Activated naive CD4-positive, alpha-beta T cell treated with anti-CD3 and anti-CD28 coated beads for 36 hours (primary cell): ENCODE results near the gene KCNB1. TPM values are rescaled to one million over a fixed set of nuclear protein-coding genes. Genes with fewer than 3 reads are reported as not detected.
A peak's percentile ranks its signal among the peaks of the same experiment; 100 is the strongest.

ENCODE experiments used
- CTCF ChIA-PET: fragments of 350-600 bp; sonication (Branson Sonifier 250); formaldehyde crosslinking; loops from one replicate; lab custom pipeline; 2021; ENCODE audit warnings: antibody characterized with exemption; lab: Charles Lee
- DNase-seq: peaks from one replicate; pipeline ENCODE4 v3.0.0-alpha.2; 2020
- H3K27ac Mint-ChIP-seq: one replicate; pipeline ENCODE4 v1.8.0; 2021; ENCODE audit warnings: mild to moderate bottlenecking, mixed read lengths
- H3K27me3 Mint-ChIP-seq: one replicate; pipeline ENCODE4 v1.8.0; 2021; ENCODE audit warnings: low read depth, mixed read lengths
- H3K36me3 Mint-ChIP-seq: one replicate; pipeline ENCODE4 v1.8.0; 2021; ENCODE audit warnings: low read depth, mixed read lengths
- H3K4me1 Mint-ChIP-seq: one replicate; pipeline ENCODE4 v1.8.0; 2021; ENCODE audit warnings: low read depth, mixed read lengths
- H3K4me3 Mint-ChIP-seq: one replicate; pipeline ENCODE4 v1.8.0; 2021; ENCODE audit warnings: mild to moderate bottlenecking, moderate library complexity, mixed read lengths
- H3K9me3 Mint-ChIP-seq: one replicate; pipeline ENCODE4 v1.8.0; 2021; ENCODE audit warnings: mixed read lengths
- intact Hi-C: fragments of 100-400 bp; cut with micrococcal nuclease; formaldehyde crosslinking; loops from one replicate; pipeline ENCODE4 v1.15.1; 2023
- total RNA-seq, 2 experiments: library from RNA; stranded (reverse); gene quantifications; one replicate each; pipeline ENCODE4 v1.2.3, GENCODE V29; 2021

The KCNB1 gene
- total RNA-seq, 2 experiments from 2014 or later = not detected

GRCh38 chr20:49496043-49496442, 13.6 kb upstream of the KCNB1 start:
- H3K27ac Mint-ChIP-seq = no peak overlapping the region
- no peaks in the 10 kb centered on the region for H3K36me3 Mint-ChIP-seq
- peaks cover 7% of the 10 kb centered on the region for H3K27me3 Mint-ChIP-seq
- no peaks in the 10 kb centered on the region for H3K4me1 Mint-ChIP-seq
- no peak for DNase-seq
- H3K4me3 Mint-ChIP-seq = no peak overlapping the region
- CTCF ChIA-PET = interaction anchor here (0.8 kb wide), 1 partner anchor 107 kb away, joined by 3 read pairs; no protein-coding TSS in a partner anchor
- peaks cover 2% of the 10 kb centered on the region for H3K9me3 Mint-ChIP-seq
- intact Hi-C loops = no loop called here

GRCh38 chr20:49490689-49491088, 8.2 kb upstream of the KCNB1 start:
- DNase-seq = no peak
- no peaks in the 10 kb centered on the region for H3K36me3 Mint-ChIP-seq
- H3K27me3 Mint-ChIP-seq = peaks cover 37% of the 10 kb centered on the region
- no peaks in the 10 kb centered on the region for H3K9me3 Mint-ChIP-seq
- CTCF ChIA-PET = no interaction called here
- no peak overlapping the region for H3K4me3 Mint-ChIP-seq
- no peaks in the 10 kb centered on the region for H3K4me1 Mint-ChIP-seq
- no peak overlapping the region for H3K27ac Mint-ChIP-seq
- intact Hi-C loops = no loop called here

- H3K4me3 Mint-ChIP-seq = no peak overlapping the region
- no peaks in the 10 kb centered on the region for H3K36me3 Mint-ChIP-seq
Observed at GRCh38 chr20:49489688-49490087, 7.2 kb upstream of the KCNB1 start.

GRCh38 chr20:49486064-49486463, 3.6 kb upstream of the KCNB1 start:
- Mint-ChIP-seq H3K27me3 (peaks cover 56% of the 10 kb centered on the region), H3K4me1 (peaks cover 4% of the 10 kb centered on the region), H3K27ac (no peak overlapping the region), H3K4me3 (no peak overlapping the region), H3K36me3 (no peaks in the 10 kb centered on the region), H3K9me3 (no peaks in the 10 kb centered on the region)
- DNase-seq = no peak
- CTCF ChIA-PET = interaction anchor here (3.8 kb wide), 1 partner anchor 154 kb away, joined by 31 read pairs; no protein-coding TSS in a partner anchor
- intact Hi-C loops = no loop called here

More at GRCh38 chr20:49489688-49490087, 7.2 kb upstream of the KCNB1 start:
- Mint-ChIP-seq H3K27ac (no peak overlapping the region), H3K9me3 (no peaks in the 10 kb centered on the region), H3K4me1 (no peaks in the 10 kb centered on the region), H3K27me3 (peaks cover 43% of the 10 kb centered on the region)
- no peak for DNase-seq
- intact Hi-C loops = no loop called here
- CTCF ChIA-PET = no interaction called here

GRCh38 chr20:49485563-49485962, 3.1 kb upstream of the KCNB1 start:
- intact Hi-C loops = loop anchor here (2.0 kb wide), 1 partner anchor 101 kb away; no protein-coding TSS in a partner anchor
- Mint-ChIP-seq H3K9me3 (no peaks in the 10 kb centered on the region), H3K27ac (no peak overlapping the region), H3K36me3 (no peaks in the 10 kb centered on the region), H3K4me1 (peaks cover 4% of the 10 kb centered on the region), H3K4me3 (no peak overlapping the region), H3K27me3 (peaks cover 58% of the 10 kb centered on the region)
- DNase-seq = no peak
- CTCF ChIA-PET = interaction anchor here (1.5 to 3.8 kb wide), 3 partner anchors 10 to 153 kb away, joined by 6 to 31 read pairs (median 13); no protein-coding TSS in a partner anchor

- Mint-ChIP-seq H3K27ac (no peak overlapping the region), H3K27me3 (peaks cover 55% of the 10 kb centered on the region), H3K4me1 (peaks cover 4% of the 10 kb centered on the region), H3K36me3 (no peaks in the 10 kb centered on the region), H3K9me3 (no peaks in the 10 kb centered on the region), H3K4me3 (peak overlapping the region; percentile 58)
- peak; percentile 77 for DNase-seq
- intact Hi-C loops = loop anchor here (1.0 to 2.0 kb wide), 2 partner anchors 100 to 150 kb away; no protein-coding TSS in a partner anchor
- CTCF ChIA-PET = interaction anchor here (0.6 to 3.8 kb wide), 17 partner anchors 9 to 152 kb away, joined by 3 to 31 read pairs (median 3); no protein-coding TSS in a partner anchor
Observed at GRCh38 chr20:49484180-49485140, 2.0 kb upstream of the KCNB1 start.

- H3K9me3 Mint-ChIP-seq = no peaks in the 10 kb centered on the region
- peaks cover 48% of the 10 kb centered on the region for H3K27me3 Mint-ChIP-seq
- peaks cover 4% of the 10 kb centered on the region for H3K4me1 Mint-ChIP-seq
- CTCF ChIA-PET = interaction anchor here (0.6 to 3.8 kb wide), 12 partner anchors 10 to 151 kb away, joined by 3 to 31 read pairs (median 4); no protein-coding TSS in a partner anchor
- DNase-seq = no peak
- intact Hi-C loops = loop anchor here (1.0 to 2.0 kb wide), 2 partner anchors 99 to 149 kb away; no protein-coding TSS in a partner anchor
- H3K36me3 Mint-ChIP-seq = no peaks in the 10 kb centered on the region
- H3K27ac Mint-ChIP-seq = no peak overlapping the region
- H3K4me3 Mint-ChIP-seq = no peak overlapping the region
Observed at GRCh38 chr20:49483696-49484123, 1.2 kb upstream of the KCNB1 start.

GRCh38 chr20:49483018-49483695, 689 bp upstream of the KCNB1 start:
- intact Hi-C loops = no loop called here
- peaks cover 4% of the 10 kb centered on the region for H3K4me1 Mint-ChIP-seq
- CTCF ChIA-PET = interaction anchor here (1.1 to 3.8 kb wide), 3 partner anchors 77 to 151 kb away, joined by 3 to 31 read pairs (median 3); no protein-coding TSS in a partner anchor

GRCh38 chr20:49482173-49482572, 295 bp downstream of the KCNB1 start:
- peaks cover 4% of the 10 kb centered on the region for H3K4me1 Mint-ChIP-seq
- no peaks in the 10 kb centered on the region for H3K9me3 Mint-ChIP-seq
- H3K27me3 Mint-ChIP-seq = peaks cover 41% of the 10 kb centered on the region
- intact Hi-C loops = no loop called here
- no peak overlapping the region for H3K27ac Mint-ChIP-seq
- CTCF ChIA-PET = interaction anchor here (0.6 to 0.8 kb wide), 2 partner anchors 97 to 148 kb away, joined by 3 to 4 read pairs; no protein-coding TSS in a partner anchor
- H3K4me3 Mint-ChIP-seq = no peak overlapping the region
- no peaks in the 10 kb centered on the region for H3K36me3 Mint-ChIP-seq
- no peak for DNase-seq

More at GRCh38 chr20:49483018-49483695, 689 bp upstream of the KCNB1 start:
- no peaks in the 10 kb centered on the region for H3K9me3 Mint-ChIP-seq
- no peaks in the 10 kb centered on the region for H3K36me3 Mint-ChIP-seq
- no peak for DNase-seq
- H3K27me3 Mint-ChIP-seq = peaks cover 43% of the 10 kb centered on the region
- H3K4me3 Mint-ChIP-seq = no peak overlapping the region
- no peak overlapping the region for H3K27ac Mint-ChIP-seq

- no peak for DNase-seq
- Mint-ChIP-seq H3K9me3 (no peaks in the 10 kb centered on the region), H3K27me3 (peaks cover 34% of the 10 kb centered on the region), H3K27ac (no peak overlapping the region), H3K4me3 (no peak overlapping the region), H3K4me1 (peaks cover 4% of the 10 kb centered on the region), H3K36me3 (no peaks in the 10 kb centered on the region)
- intact Hi-C loops = no loop called here
- CTCF ChIA-PET = interaction anchor here (0.9 to 1.3 kb wide), 2 partner anchors 44 to 97 kb away, joined by 3 to 4 read pairs; no protein-coding TSS in a partner anchor
Observed at GRCh38 chr20:49481116-49481515, 1.4 kb downstream of the KCNB1 start.

- Mint-ChIP-seq H3K27ac (no peak overlapping the region), H3K9me3 (no peaks in the 10 kb centered on the region), H3K4me1 (peaks cover 4% of the 10 kb centered on the region), H3K36me3 (no peaks in the 10 kb centered on the region), H3K27me3 (peaks cover 31% of the 10 kb centered on the region), H3K4me3 (no peak overlapping the region)
- DNase-seq = no peak
- intact Hi-C loops = no loop called here
- CTCF ChIA-PET = interaction anchor here (1.0 to 1.4 kb wide), 3 partner anchors 55 to 263 kb away, joined by 3 read pairs; no protein-coding TSS in a partner anchor
Observed at GRCh38 chr20:49480236-49480635, 2.2 kb downstream of the KCNB1 start.
